ENCODE results near the gene SLITRK6. TPM values are rescaled to one million over a fixed set of nuclear protein-coding genes. Genes with fewer than 3 reads are reported as not detected.

Gene SLITRK6
- total and polyA plus RNA-seq, 2 of the 4 experiments (the other 2 are of a cell fraction), result 1.1 to 1.6 TPM

DNA sequence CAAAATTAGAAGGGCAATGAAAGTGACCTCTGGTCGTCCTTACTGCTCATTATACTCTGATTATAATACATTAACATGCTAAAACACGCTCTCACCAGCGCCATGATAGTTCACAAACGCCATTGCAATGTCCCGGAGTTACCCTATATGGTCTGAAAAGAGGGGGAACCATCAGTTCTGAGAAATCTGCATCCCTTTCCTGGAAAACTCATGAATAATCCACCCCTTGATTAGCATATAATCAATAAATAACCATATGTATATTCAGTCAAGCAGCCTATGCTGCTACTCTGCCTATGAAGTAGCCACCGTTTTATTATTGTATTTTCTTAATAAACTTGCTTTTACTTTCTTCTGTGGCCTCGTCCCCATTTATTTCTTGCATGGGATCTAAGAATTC is 24.6 kb upstream of the SLITRK6 start:
- no peak for TF ChIP-seq MAFK (IDR thresholded peaks at IDR 0.05; ENCODE audit: low read depth, low read length)
- TF ChIP-seq, protein P1, sequence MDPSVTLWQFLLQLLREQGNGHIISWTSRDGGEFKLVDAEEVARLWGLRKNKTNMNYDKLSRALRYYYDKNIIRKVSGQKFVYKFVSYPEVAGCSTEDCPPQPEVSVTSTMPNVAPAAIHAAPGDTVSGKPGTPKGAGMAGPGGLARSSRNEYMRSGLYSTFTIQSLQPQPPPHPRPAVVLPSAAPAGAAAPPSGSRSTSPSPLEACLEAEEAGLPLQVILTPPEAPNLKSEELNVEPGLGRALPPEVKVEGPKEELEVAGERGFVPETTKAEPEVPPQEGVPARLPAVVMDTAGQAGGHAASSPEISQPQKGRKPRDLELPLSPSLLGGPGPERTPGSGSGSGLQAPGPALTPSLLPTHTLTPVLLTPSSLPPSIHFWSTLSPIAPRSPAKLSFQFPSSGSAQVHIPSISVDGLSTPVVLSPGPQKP (IDR thresholded peaks at IDR 0.05; ENCODE audit: borderline replicate concordance, low read depth, low read length), result no peak
- Histone ChIP-seq H3K9ac (ENCODE audit: low read depth, low read length) (no peak overlapping the region), H3K36me3 (ENCODE audit: control insufficient read depth, insufficient read depth, low read length) (no peaks in the 10 kb centered on the region), H2AK9ac (replicated peaks; ENCODE audit: low read depth, low read length, poor library complexity) (no peak overlapping the region), H4K91ac (ENCODE audit: insufficient read depth, low read depth, low read length) (no peak overlapping the region), H3K27me3 (ENCODE audit: control insufficient read depth, insufficient read depth, low read length) (no peaks in the 10 kb centered on the region), H3K14ac (replicated peaks; ENCODE audit: low read depth, low read length) (no peak overlapping the region), H4K20me1 (ENCODE audit: insufficient read depth, low read length) (no peaks in the 10 kb centered on the region), H2AFZ (replicated peaks; ENCODE audit: low read length, poor library complexity) (no peak overlapping the region), H3K4me3 (ENCODE audit: insufficient read depth, low read depth, low read length) (no peak overlapping the region), H2BK120ac (ENCODE audit: low read depth, low read length) (no peak overlapping the region), H2BK15ac (ENCODE audit: low read depth, low read length) (no peak overlapping the region), H2BK20ac (ENCODE audit: low read depth, low read length) (no peak overlapping the region), H3K23ac (ENCODE audit: low read depth, low read length) (no peak overlapping the region), H3K56ac (ENCODE audit: extremely low read depth, insufficient read depth, low read length) (no peak overlapping the region), H4K5ac (ENCODE audit: low read depth, low read length) (no peak overlapping the region), H3K9me3 (ENCODE audit: control insufficient read depth, insufficient read depth, low read length) (no peaks in the 10 kb centered on the region), H3K79me1 (ENCODE audit: low read depth in 1 of 2, low read length in 2 of 2) (no peaks in the 10 kb centered on the region), H4K8ac (ENCODE audit: low read depth in 2 of 2, low read length in 2 of 2) (no peak overlapping the region), H3K27ac (ENCODE audit: insufficient read depth, low read length) (no peak overlapping the region), H3K4me1 (ENCODE audit: control insufficient read depth, insufficient read depth, low read length) (no peaks in the 10 kb centered on the region), H3K4me2 (ENCODE audit: low read depth, low read length) (no peak overlapping the region), H2AK5ac (ENCODE audit: low read depth, low read length) (no peak overlapping the region), H3K9me1 (ENCODE audit: insufficient read depth, low read length) (no peaks in the 10 kb centered on the region), H2BK5ac (ENCODE audit: low read depth, low read length, poor library complexity, severe bottlenecking) (no peak overlapping the region), H3K18ac (ENCODE audit: low read depth, low read length) (no peak overlapping the region), H3K4ac (ENCODE audit: low read depth, low read length) (no peak overlapping the region)
- DNase-seq (no peak), ATAC-seq (ENCODE audit: low read depth) (no peak)
- CTCF ChIA-PET, result no interaction called here
- dilution Hi-C loops (cut with HindIII; ENCODE audit: low sequenced_read_pairs, unreplicated experiment), result loop anchor here (25.0 kb wide), 1 partner anchor 887 kb away; no protein-coding TSS in a partner anchor
- BruUV-seq (replicated peaks), result no TSS peak
- POLR2A ChIA-PET (ENCODE audit: unreplicated experiment), result no interaction called here
- WGBS, 2 experiments (ENCODE audit: extremely low coverage in 2 of 2, insufficient read length in 1 of 2), result no CpG with 5 or more reads among the region's 7 CpGs
- intact Hi-C loops (cut with micrococcal nuclease), result no loop called here
- in situ Hi-C loops (cut with MboI; ENCODE audit: low sequenced_read_pairs), result no loop called here
